GM19238 (cell line): ENCODE measurements around the gene FAM13C.

Experiments used
- DNase-seq: peaks from one replicate; pipeline ENCODE4 v3.0.0; 2011; ENCODE audit warnings: low spot score; ENCODE audit not compliant: insufficient read length

FAM13C gene

DNA sequence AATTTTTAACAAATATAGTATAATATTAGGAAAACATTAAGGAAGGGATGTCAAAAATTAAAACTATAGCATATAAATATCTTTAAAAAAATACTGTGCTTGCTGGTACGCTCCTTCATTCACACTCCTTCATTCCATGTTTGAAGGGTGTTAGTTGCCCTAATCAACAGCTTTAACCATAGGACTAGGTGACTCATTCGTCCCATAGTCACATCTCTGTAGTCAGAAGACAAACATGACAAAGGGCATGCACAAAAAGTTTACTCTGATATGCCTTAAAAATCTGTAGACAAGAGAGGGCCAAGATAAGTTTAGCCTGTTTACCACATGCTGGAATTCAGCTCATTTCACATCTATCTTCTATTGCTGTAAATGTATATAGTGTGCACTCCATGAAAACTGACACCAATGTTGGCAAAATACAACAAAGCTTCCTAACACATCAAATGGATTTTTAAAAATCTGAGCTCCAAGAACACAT, 646 bp downstream of the FAM13C start:
- DNase-seq = no peak

DNA sequence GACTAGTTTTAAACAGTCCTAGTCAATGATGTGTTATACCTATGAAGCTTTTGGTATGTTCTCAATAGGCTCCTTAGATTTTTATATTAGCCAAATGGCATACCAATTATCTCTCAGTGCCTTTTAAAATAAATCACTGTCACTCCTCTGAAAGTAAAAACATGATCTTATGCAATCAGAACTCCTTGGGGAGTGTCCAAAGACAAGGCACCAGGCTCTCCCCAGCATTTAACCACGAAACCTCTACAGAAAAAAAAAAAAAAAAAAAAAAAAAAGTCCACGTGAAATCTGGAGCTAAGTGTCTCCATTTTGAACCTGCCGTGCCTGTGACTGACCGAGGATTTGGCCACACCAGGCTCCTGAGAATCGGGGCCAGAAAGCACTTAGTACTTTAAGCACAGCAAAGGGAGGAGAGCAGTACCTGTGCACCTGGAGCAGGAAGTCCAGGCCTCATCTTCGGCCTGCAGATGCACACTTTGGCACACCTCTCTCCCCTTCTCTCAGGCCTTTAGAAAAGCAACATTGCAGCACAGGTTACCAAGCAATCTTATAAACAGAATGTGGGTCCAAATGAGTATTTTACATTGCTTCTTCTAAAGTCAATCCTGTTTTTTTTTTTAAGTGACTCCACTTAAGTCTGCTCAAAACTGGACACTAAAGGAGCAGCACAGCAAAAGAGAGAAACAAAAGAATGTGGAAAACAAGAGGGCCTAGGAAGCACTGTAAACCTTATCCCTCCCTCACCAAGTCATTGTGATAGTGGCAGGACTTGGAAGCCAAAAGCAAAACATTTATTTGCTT, 1.5 kb downstream of the FAM13C start:
- DNase-seq = no peak

DNA sequence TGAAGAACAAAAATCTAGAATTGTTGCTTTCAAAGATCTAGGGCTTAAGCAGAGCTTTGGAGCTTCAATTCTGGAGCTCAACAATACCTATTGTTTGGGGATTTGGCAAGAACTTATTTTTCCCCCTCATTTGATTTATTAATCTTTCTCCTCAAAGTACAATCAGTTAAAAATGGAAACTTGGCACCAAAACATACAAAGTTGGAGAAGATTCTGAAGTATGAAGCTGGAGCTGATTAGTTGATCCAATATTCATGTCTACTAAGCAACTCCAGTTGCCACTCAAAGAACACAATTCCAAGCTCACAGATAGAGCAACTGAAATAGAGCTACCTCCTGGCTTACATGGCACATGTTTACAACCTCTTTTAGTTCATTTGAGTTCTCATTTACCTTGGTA, 3.8 kb downstream of the FAM13C start:
- no peak for DNase-seq

DNA sequence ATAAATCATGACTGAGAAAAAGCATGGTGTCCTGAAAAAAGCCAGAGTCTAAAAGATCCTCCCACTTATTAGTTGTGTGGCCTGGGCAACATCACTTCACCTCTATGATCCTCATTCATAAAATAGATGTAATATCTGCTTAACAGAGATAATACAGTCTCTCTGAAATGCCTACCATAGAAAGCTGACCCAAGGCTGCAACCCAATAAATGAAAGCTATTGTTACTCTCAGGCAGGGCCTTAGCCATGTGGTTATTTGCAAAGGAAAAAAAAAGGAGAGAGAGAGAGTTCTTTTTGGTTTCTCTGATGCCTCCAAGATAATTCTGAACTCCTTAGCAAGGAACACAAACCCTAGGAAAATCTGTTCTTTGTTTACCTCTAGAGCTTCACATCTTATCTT, 7.9 kb downstream of the FAM13C start:
- no peak for DNase-seq

- DNase-seq = no peak
Observed at GRCh38 chr10:59350558-59350957, 11.8 kb downstream of the FAM13C start.

GRCh38 chr10:59346321-59346720, 16.0 kb downstream of the FAM13C start:
- DNase-seq = no peak

DNA sequence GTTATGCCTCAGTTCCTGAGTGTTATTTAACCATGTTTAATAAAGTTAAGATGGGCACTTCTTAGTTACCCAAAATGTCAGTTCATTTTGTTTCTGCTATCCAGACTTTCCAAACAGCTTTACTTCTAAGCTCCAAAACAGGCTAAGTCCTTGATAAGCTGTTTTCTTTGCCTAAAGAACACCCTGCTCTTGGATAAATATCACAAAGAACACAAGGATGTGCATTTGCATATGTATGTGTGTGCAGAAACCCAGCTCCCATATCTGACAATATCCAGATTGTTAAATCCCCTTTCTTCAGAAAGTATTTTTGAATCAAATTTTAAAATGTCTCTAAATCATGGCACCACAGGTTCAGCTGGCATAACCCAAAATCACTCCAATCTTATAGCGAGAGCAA, 19.6 kb downstream of the FAM13C start:
- DNase-seq = no peak

- DNase-seq = no peak
Observed at GRCh38 chr10:59342000-59342399, 20.3 kb downstream of the FAM13C start.

DNA sequence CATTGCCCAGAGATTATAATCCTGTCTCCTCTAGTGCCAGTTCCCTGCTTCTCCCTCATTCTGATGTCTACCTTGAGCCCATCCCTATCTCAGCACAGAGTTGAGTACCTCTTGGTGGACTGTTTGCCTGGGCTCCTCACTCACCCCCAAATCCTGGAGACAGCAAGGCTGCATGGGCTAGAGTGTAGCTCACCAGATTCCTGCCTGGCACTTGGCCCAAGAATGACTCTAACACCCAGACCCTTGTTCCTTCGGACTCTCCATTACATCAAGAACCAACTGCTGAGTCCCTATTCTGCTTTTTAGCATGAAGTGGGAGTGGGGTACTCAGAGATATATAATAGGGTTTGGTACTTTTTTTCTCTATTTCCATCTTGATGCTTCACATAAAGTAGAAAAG, 22.1 kb downstream of the FAM13C start:
- no peak for DNase-seq

GRCh38 chr10:59339351-59339750, 23.0 kb downstream of the FAM13C start:
- no peak for DNase-seq

DNA sequence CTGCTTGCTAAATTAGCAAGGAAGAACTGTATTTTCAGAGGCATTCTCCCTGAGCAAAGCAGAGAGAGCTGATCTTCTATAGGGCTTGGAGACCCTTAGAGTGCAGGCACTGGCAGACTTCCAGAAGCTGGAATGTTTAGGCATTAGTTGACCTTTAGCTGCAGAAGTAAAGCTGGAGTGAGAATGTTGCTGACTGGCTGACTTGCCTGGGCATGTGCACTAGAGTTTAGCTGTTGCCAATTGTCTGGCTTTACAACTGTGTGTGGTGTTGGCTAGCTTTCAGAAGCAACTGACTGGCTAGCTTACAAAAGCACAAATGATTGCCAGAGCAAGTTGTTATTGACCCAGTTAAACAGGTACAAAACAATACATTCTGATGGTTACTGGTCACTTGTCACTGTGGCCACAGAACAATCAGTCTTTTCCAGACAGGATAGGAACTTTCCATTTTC, 25.1 kb downstream of the FAM13C start:
- no peak for DNase-seq

GRCh38 chr10:59336632-59337031, 25.7 kb downstream of the FAM13C start:
- no peak for DNase-seq

DNA sequence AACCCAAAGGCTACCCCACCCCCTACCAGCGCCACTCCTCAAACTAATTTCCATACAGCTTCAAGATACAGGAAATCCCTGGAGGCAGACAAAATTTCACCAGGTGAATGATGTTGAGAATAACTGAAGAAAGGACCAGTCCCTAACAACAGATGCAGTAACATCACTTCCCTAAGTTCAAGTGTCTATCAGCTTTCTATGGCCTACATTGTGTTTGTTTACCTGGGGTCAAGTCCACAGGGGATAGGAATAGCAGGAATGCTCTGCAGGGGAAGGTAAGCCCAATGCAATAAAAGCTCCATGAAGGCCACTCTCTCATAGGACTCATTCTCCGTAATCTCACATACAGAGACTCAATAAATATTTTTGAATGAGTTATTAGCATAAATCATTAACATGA, 26.9 kb downstream of the FAM13C start:
- DNase-seq = no peak

DNA sequence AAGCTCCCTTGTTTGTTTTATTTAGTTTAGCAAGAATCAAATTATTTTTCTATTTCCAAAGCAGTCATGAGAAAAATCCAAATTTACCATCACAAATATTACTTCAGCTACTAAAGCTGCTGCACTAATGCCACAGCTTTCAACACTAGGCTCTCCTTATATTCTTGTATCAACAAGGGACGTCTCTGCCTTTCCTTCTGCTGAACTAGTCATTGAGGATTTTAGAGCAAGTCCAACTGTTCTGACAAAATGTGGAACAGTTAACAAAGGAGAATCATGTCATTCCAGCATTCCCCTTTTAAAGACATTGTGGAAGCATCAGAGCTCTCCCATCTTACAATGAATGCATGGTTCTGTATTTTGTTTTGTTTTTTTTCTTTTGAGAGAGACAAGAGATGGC, 28.6 kb downstream of the FAM13C start:
- DNase-seq = no peak

DNA sequence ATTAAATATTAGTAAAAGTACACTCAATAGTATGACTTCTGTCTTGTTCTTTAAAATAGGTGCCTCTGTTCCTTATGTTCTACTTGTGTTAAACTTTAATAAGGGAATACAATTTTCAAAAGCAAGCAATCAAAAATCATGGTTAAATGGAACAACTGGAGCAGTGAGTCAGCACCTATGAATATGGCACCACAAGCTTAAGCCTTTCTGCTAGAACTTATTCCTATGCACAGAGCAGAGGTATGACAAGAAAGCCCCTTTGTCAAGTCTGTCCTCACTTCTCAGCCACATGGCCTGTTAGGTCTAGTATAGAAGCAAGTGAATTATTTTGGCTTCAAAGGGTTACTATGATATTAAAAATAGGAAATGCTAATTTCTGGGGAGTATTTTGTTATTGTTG, 29.8 kb downstream of the FAM13C start:
- DNase-seq = no peak

DNA sequence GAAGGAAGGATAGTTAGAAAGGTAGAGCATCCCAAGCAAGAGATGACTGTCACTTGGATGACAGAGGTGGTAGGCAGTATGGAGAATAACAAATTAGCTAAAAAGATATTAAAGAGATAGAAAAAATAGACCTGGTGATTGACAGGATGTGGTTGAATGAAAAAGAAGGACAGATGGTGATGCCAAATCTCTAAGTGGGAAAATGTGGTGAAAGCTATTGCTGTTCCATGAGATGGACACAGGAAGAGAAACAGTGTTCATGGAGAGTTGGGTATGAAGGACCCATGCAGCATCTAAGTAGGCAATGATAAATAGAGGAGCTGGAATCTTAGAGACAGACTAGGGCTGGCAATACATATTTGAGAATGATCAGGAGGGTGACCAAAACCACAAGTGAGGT, 30.7 kb downstream of the FAM13C start:
- DNase-seq = no peak

GRCh38 chr10:59325116-59325515, 37.2 kb downstream of the FAM13C start:
- DNase-seq = no peak

- DNase-seq = no peak
Observed at GRCh38 chr10:59324597-59324996, 37.8 kb downstream of the FAM13C start.

- no peak for DNase-seq
Observed at GRCh38 chr10:59323831-59324401, 38.4 kb downstream of the FAM13C start.

GRCh38 chr10:59323036-59323459, 39.3 kb downstream of the FAM13C start:
- no peak for DNase-seq

GRCh38 chr10:59322131-59322530, 40.2 kb downstream of the FAM13C start:
- no peak for DNase-seq

DNA sequence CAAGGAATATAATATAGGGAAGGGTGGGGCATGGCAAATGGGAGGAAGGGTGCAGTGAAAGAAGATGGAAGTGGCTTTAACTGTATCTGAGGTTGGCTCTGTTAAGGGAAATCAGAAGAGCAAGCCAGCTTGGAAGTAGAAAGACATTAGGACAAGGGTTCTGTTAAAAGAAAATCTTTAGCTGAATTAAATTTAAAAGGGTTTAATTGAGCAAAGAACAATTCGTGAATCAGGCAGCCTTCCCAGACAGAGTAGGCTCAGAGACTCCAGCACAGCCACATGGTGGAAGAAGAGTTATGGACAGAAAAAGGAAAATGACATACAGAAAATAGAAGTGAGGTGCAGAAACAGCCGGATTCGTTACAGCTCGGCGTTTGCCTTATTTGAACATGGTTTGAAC, 42.0 kb downstream of the FAM13C start:
- no peak for DNase-seq

- no peak for DNase-seq
Observed at GRCh38 chr10:59319854-59320253, 42.5 kb downstream of the FAM13C start.
